GM12878 (cell line): ENCODE data around the gene USH1G. TPM values are rescaled to one million over a fixed set of nuclear protein-coding genes. Genes with fewer than 3 reads are reported as not detected.
A peak's percentile ranks its signal among the peaks of the same experiment; 100 is the strongest.

Experiments used
- ATAC-seq: fragments of 200-7000 bp; cut with Tn5 transposase; 3 replicates; pipeline ENCODE4 v1.9.1; 2020; ENCODE audit warnings: mild to moderate bottlenecking, moderate library complexity
- BruUV-seq: library from RNA; stranded (reverse); fragments of 400-500 nt; replicated peaks from 2 replicates; lab custom pipeline; 2021; lab: Mats Ljungman, UMichigan
- CTCF ChIA-PET: fragments of 300-600 bp; sonication (Branson Sonifier 250); formaldehyde crosslinking; extraction: SDS; loops from one replicate; lab custom pipeline; 2021; ENCODE audit warnings: inconsistent platforms; lab: Yijun Ruan, JAX
- POLR2A ChIA-PET: fragments of 350-600 bp; formaldehyde crosslinking; extraction: SDS; loops from one replicate; lab custom pipeline; 2021; ENCODE audit warnings: inconsistent platforms; lab: Charles Lee
- RAD21 ChIA-PET: fragments of 300-600 bp; sonication (Branson Sonifier 250); formaldehyde crosslinking; loops from one replicate; lab custom pipeline; 2023; ENCODE audit warnings: antibody characterized with exemption; ENCODE audit not compliant: unreplicated experiment; lab: Charles Lee
- SMC1A ChIA-PET: fragments of 300-600 bp; sonication (Branson Sonifier 250); formaldehyde crosslinking; loops from one replicate; lab custom pipeline; 2023; ENCODE audit not compliant: unreplicated experiment, uncharacterized antibody; lab: Charles Lee
- DNase-seq: peaks from one replicate; pipeline ENCODE4 v3.0.0-alpha.2; 2011; ENCODE audit warnings: low read depth, low spot score
- FAIRE-seq: peaks from 3 replicates; lab custom pipeline; 2011; peaks lifted over from hg19 to GRCh38; lab: Jason Lieb, UNC
- H2AFZ ChIP-seq: 2 replicates; pipeline ENCODE4 v1.6.0; 2011; ENCODE audit warnings: low read depth, low read length, control low read depth; ENCODE audit not compliant: control insufficient read depth
- H3K27ac ChIP-seq: 2 replicates; pipeline ENCODE4 v1.5.1; 2011; ENCODE audit warnings: control low read depth; ENCODE audit not compliant: control insufficient read depth, insufficient read depth
- H3K27me3 ChIP-seq, 2 experiments: replicated peaks in 1 of 2; 2 replicates each; pipeline versions ENCODE4 v1.6.0 to v1.6.1; 2011; ENCODE audit warnings: low read length in 1 of 2; ENCODE audit not compliant: control insufficient read depth in 2 of 2, insufficient read depth in 2 of 2
- H3K36me3 ChIP-seq, 2 experiments: 2 replicates each; pipeline ENCODE4 v1.5.1; 2011; ENCODE audit warnings: low read length in 1 of 2; ENCODE audit not compliant: control insufficient read depth in 2 of 2, insufficient read depth in 2 of 2
- H3K4me1 ChIP-seq: 2 replicates; pipeline ENCODE4 v1.6.1; 2011; ENCODE audit warnings: mild to moderate bottlenecking, low read length, moderate library complexity, mixed read lengths; ENCODE audit not compliant: control insufficient read depth, insufficient read depth
- H3K4me2 ChIP-seq: 2 replicates; pipeline ENCODE4 v1.6.0; 2011; ENCODE audit warnings: control low read depth; ENCODE audit not compliant: control insufficient read depth, insufficient read depth
- H3K4me3 ChIP-seq: fragments of 200-600 bp; sonication (generic); 2 replicates; pipeline ENCODE4 v1.5.1; 2016
- H3K79me2 ChIP-seq: 2 replicates; pipeline ENCODE4 v1.6.0; 2011; ENCODE audit warnings: low read length; ENCODE audit not compliant: control insufficient read depth, insufficient read depth
- H3K9ac ChIP-seq: 2 replicates; pipeline ENCODE4 v1.8.0; 2011; ENCODE audit warnings: low read length, control low read depth, mixed read lengths; ENCODE audit not compliant: control insufficient read depth, insufficient read depth
- H3K9me3 ChIP-seq: replicated peaks from 3 replicates; pipeline ENCODE4 v1.5.1; 2011; ENCODE audit warnings: mild to moderate bottlenecking, low read length; ENCODE audit not compliant: control insufficient read depth, insufficient read depth
- H4K20me1 ChIP-seq: 2 replicates; pipeline ENCODE4 v1.6.0; 2011; ENCODE audit not compliant: control insufficient read depth, insufficient read depth
- CBFB ChIP-seq: IDR thresholded peaks from 2 replicates; pipeline ENCODE4 v1.6.1; 2016; ENCODE audit warnings: antibody characterized with exemption, low read depth
- DPF2 ChIP-seq: fragments of 450-650 bp; IDR thresholded peaks from 2 replicates; pipeline ENCODE4 v1.6.1; 2017; ENCODE audit warnings: mild to moderate bottlenecking
- E2F8 ChIP-seq: fragments of 450-650 bp; IDR thresholded peaks from 2 replicates; pipeline ENCODE4 v1.6.1; 2018; ENCODE audit warnings: mild to moderate bottlenecking, low read depth, moderate library complexity; ENCODE audit not compliant: partially characterized antibody
- FOXM1 ChIP-seq: IDR thresholded peaks from 2 replicates; pipeline ENCODE4 v1.6.1; 2012; ENCODE audit warnings: low read depth, mild to moderate bottlenecking, inconsistent platforms, low read length, moderate library complexity
- IRF5 ChIP-seq: fragments of 450-650 bp; IDR thresholded peaks from 2 replicates; pipeline ENCODE4 v1.6.1; 2017; ENCODE audit warnings: borderline replicate concordance
- NR2C1 ChIP-seq: fragments of 450-650 bp; IDR thresholded peaks from 2 replicates; pipeline ENCODE4 v1.6.1; 2017; ENCODE audit warnings: antibody characterized with exemption, mild to moderate bottlenecking, moderate library complexity
- NR2F1 ChIP-seq: fragments of 450-650 bp; conservative IDR thresholded peaks from 2 replicates; pipeline ENCODE4 v1.6.1; 2017; ENCODE audit warnings: mild to moderate bottlenecking
- REST ChIP-seq: IDR thresholded peaks from 2 replicates; pipeline ENCODE4 v1.6.1; 2012; ENCODE audit warnings: mild to moderate bottlenecking, low read depth, low read length
- SIX5 ChIP-seq: IDR thresholded peaks from 2 replicates; pipeline ENCODE4 v1.6.1; 2011; ENCODE audit warnings: mild to moderate bottlenecking, low read depth, low read length, moderate library complexity; ENCODE audit not compliant: severe bottlenecking
- STAT3 ChIP-seq: IDR thresholded peaks from 2 replicates; pipeline ENCODE4 v1.6.1; 2011; ENCODE audit warnings: low read depth, low read length, improper control_type of control experiment
- SUPT20H ChIP-seq: IDR thresholded peaks from 2 replicates; pipeline ENCODE4 v1.6.1; 2011; ENCODE audit warnings: low read depth, mild to moderate bottlenecking, low read length, moderate library complexity, borderline replicate concordance; ENCODE audit not compliant: control insufficient read depth
- YBX1 ChIP-seq: fragments of 450-650 bp; IDR thresholded peaks from 2 replicates; pipeline ENCODE4 v1.6.1; 2016; ENCODE audit warnings: antibody characterized with exemption
- ZNF622 ChIP-seq: fragments of 450-650 bp; IDR thresholded peaks from 2 replicates; pipeline ENCODE4 v1.6.1; 2017; ENCODE audit warnings: mild to moderate bottlenecking, inconsistent platforms
- ZZZ3 ChIP-seq: IDR thresholded peaks from 2 replicates; pipeline ENCODE4 v1.6.1; 2011; ENCODE audit warnings: low read depth; ENCODE audit not compliant: control insufficient read depth, insufficient read length
- WGBS: methylation state at CpG from one replicate; pipeline ENCODE4 v1.1.6; 2016; ENCODE audit warnings: low lambda C conversion rate; ENCODE audit not compliant: insufficient replicate concordance, insufficient coverage; ENCODE audit errors: missing lambda C conversion rate; 5-methylcytosine and 5-hydroxymethylcytosine counted together
- in situ Hi-C: fragments of 300-500 bp; cut with MboI; formaldehyde crosslinking; loops from 9 replicates; pipeline ENCODE4 v1.14.3; 2018; ENCODE audit warnings: mixed read lengths
- intact Hi-C: fragments of 100-400 bp; cut with micrococcal nuclease; formaldehyde crosslinking; loops from one replicate; pipeline ENCODE4 v1.14.2; 2022; ENCODE audit not compliant: unreplicated experiment
- polyA plus RNA-seq, 11 experiments: library from polyadenylated mRNA; depleted of rRNA in 4 of 11; unstranded in 6 of 11; stranded (reverse) in 5 of 11; fragments of >200 nt; fragmentation: Nextera tagmentation in 4 of 11; fragmentation: Illumina TruSeq in 1 of 11; extraction: Ambion mirVana in 4 of 11; extraction: Trizol in 1 of 11; gene quantifications; 1 replicate in 1 of 11; 2 replicates in 10 of 11; pipeline versions ENCODE4 v1.2.1 to v1.2.3, GENCODE V29; 2011 to 2016; ENCODE audit warnings: inconsistent platforms in 2 of 11, missing spikeins in 2 of 11, low read depth in 1 of 11
- total RNA-seq, 4 experiments: library from RNA; depleted of rRNA in 3 of 4; stranded (reverse); fragments of >200 nt in 3 of 4; fragmentation: Illumina TruSeq in 1 of 4; extraction: Trizol in 1 of 4; gene quantifications; 2 replicates each; pipeline versions ENCODE4 v1.2.1 to v1.2.3, GENCODE V29; 2013 to 2021

The USH1G gene
- total and polyA plus RNA-seq, 10 of the 15 experiments (the other 5 are each of a cell fraction or from before 2014, with no cell fraction given), result 0.05 to 0.62 (median 0.09) TPM; not detected in 7

- Histone ChIP-seq H3K27me3 (no peaks in the 10 kb centered on the region), H3K9me3 (no peaks in the 10 kb centered on the region), H3K4me2 (peak overlapping the region; percentile 83), H2AFZ (peak overlapping the region; percentile 90), H3K79me2 (peaks cover 16% of the 10 kb centered on the region), H3K4me3 (peak overlapping the region; percentile 82), H3K9ac (peak overlapping the region; percentile 94), H3K27ac (peak overlapping the region; percentile 96), H4K20me1 (no peaks in the 10 kb centered on the region), H3K4me1 (peaks cover 14% of the 10 kb centered on the region), H3K36me3 (no peaks in the 10 kb centered on the region; a peak in 1 of 4 replicates)
- in situ Hi-C loops, result no loop called here
- under 1% methylated on average over 52 of the region's 55 CpGs for WGBS
- DNase-seq (peak; percentile 99), FAIRE-seq (peak; percentile 100), ATAC-seq (peak; percentile 96)
- ChIA-PET CTCF (interaction anchor here (0.7 to 4.5 kb wide), 17 partner anchors 10 to 1033 kb away, joined by 3 to 40 read pairs (median 3); partner anchors contain the start of genes MRPL58 and RAB37), RAD21 (interaction anchor here (0.7 to 3.2 kb wide), 12 partner anchors 8 to 416 kb away, joined by 3 to 24 read pairs (median 4); partner anchors contain the start of genes RAB37 and SLC25A19), POLR2A (interaction anchor here (0.6 to 1.9 kb wide), 18 partner anchors 14 to 521 kb away, joined by 3 to 15 read pairs (median 4); partner anchors contain the start of genes KCTD2, MRPL58, NAT9 and RAB37), SMC1A (interaction anchor here (0.9 to 2.5 kb wide), 7 partner anchors 8 to 127 kb away, joined by 3 to 10 read pairs (median 3); no protein-coding TSS in a partner anchor)
- TSS peak; percentile 99 for BruUV-seq
- intact Hi-C loops, result no loop called here
- TF ChIP-seq SUPT20H, result no peak
- no peak for TF ChIP-seq YBX1
- TF ChIP-seq E2F8, result peak; percentile 97
- no peak for TF ChIP-seq STAT3
- TF ChIP-seq SIX5, result peak; percentile 56
- peak; percentile 76 for TF ChIP-seq CBFB
- no peak for TF ChIP-seq IRF5
- TF ChIP-seq NR2F1, result no peak
- TF ChIP-seq NR2C1, result no peak
- TF ChIP-seq FOXM1, result no peak
- no peak; the same call in 1 of the 2 replicates for TF ChIP-seq DPF2
- TF ChIP-seq ZNF622, result no peak
- TF ChIP-seq ZZZ3, result no peak
- no peak for TF ChIP-seq REST
These were observed 49.8 kb downstream of the USH1G start for GRCh38 chr17:74873037-74873873.
